Measurements from ENCODE around the gene BORCS6. TPM values are rescaled to one million over a fixed set of nuclear protein-coding genes. Genes with fewer than 3 reads are reported as not detected.

The BORCS6 gene
- total RNA-seq, 1 donor from 2014 or later = 13.3 TPM

GRCh38 chr17:8158267-8159031 is 31.5 kb downstream of the BORCS6 start:
- no peaks in the 10 kb centered on the region for H3K27me3 ChIP-seq (ENCODE audit: control insufficient read depth, insufficient read depth, low read length)
- TF ChIP-seq CTCF (IDR thresholded peaks at IDR 0.05; ENCODE audit: insufficient read depth, low read length, poor library complexity, severe bottlenecking) = peak; percentile 83

GRCh38 chr17:8156246-8156992 is 33.6 kb downstream of the BORCS6 start:
- no peak for TF ChIP-seq CTCF (IDR thresholded peaks at IDR 0.05; ENCODE audit: insufficient read depth, low read length, poor library complexity, severe bottlenecking)
- peaks cover 3% of the 10 kb centered on the region for H3K36me3 ChIP-seq (ENCODE audit: control insufficient read depth, insufficient read depth, low read length)

More at GRCh38 chr17:8158267-8159031, 31.5 kb downstream of the BORCS6 start:
- Histone ChIP-seq H3K4me3 (ENCODE audit: low read depth, low read length) (no peak overlapping the region), H3K36me3 (ENCODE audit: control insufficient read depth, insufficient read depth, low read length) (peaks cover 3% of the 10 kb centered on the region)
- no peak for DNase-seq (ENCODE audit: low read depth)

GRCh38 chr17:8155996-8156245 is 34.1 kb downstream of the BORCS6 start:
- Histone ChIP-seq H3K36me3 (ENCODE audit: control insufficient read depth, insufficient read depth, low read length) (peaks cover 3% of the 10 kb centered on the region), H3K27me3 (ENCODE audit: control insufficient read depth, insufficient read depth, low read length) (no peaks in the 10 kb centered on the region), H3K4me3 (ENCODE audit: low read depth, low read length) (peak overlapping the region; percentile 70)
- TF ChIP-seq CTCF (IDR thresholded peaks at IDR 0.05; ENCODE audit: insufficient read depth, low read length, poor library complexity, severe bottlenecking) = no peak
- DNase-seq (ENCODE audit: low read depth) = no peak

More at GRCh38 chr17:8156246-8156992, 33.6 kb downstream of the BORCS6 start:
- Histone ChIP-seq H3K4me3 (ENCODE audit: low read depth, low read length) (peak overlapping the region; percentile 70), H3K27me3 (ENCODE audit: control insufficient read depth, insufficient read depth, low read length) (no peaks in the 10 kb centered on the region)
- peak; percentile 100 for DNase-seq (ENCODE audit: low read depth)

GRCh38 chr17:8155231-8155995 is 34.6 kb downstream of the BORCS6 start:
- Histone ChIP-seq H3K36me3 (ENCODE audit: control insufficient read depth, insufficient read depth, low read length) (peaks cover 3% of the 10 kb centered on the region), H3K4me3 (ENCODE audit: low read depth, low read length) (peak overlapping the region; percentile 70), H3K27me3 (ENCODE audit: control insufficient read depth, insufficient read depth, low read length) (no peaks in the 10 kb centered on the region)
- TF ChIP-seq CTCF (IDR thresholded peaks at IDR 0.05; ENCODE audit: insufficient read depth, low read length, poor library complexity, severe bottlenecking) = no peak
- DNase-seq (ENCODE audit: low read depth) = no peak

GRCh38 chr17:8154608-8155155 is 35.3 kb downstream of the BORCS6 start:
- H3K27me3 ChIP-seq (ENCODE audit: control insufficient read depth, insufficient read depth, low read length) = no peaks in the 10 kb centered on the region
- no peak overlapping the region for H3K4me3 ChIP-seq (ENCODE audit: low read depth, low read length)
- peaks cover 3% of the 10 kb centered on the region for H3K36me3 ChIP-seq (ENCODE audit: control insufficient read depth, insufficient read depth, low read length)
- no peak for TF ChIP-seq CTCF (IDR thresholded peaks at IDR 0.05; ENCODE audit: insufficient read depth, low read length, poor library complexity, severe bottlenecking)
- no peak for DNase-seq (ENCODE audit: low read depth)

Measured in kidney epithelial cell (primary cell).